PC-9 (cell line): Measurements from ENCODE around the gene PLEKHH2. TPM values are rescaled to one million over a fixed set of nuclear protein-coding genes. Genes with fewer than 3 reads are reported as not detected.
A peak's percentile ranks its signal among the peaks of the same experiment; 100 is the strongest.

Source experiments
- BruUV-seq: library from RNA; stranded (reverse); fragments of 400-500 nt; replicated peaks from 2 replicates; lab custom pipeline; 2021; lab: Mats Ljungman, UMichigan
- CTCF ChIA-PET: fragments of 300-600 bp; sonication (Branson Sonifier 250); formaldehyde crosslinking; loops from one replicate; lab custom pipeline; 2022; ENCODE audit warnings: antibody characterized with exemption; lab: Charles Lee
- POLR2A ChIA-PET: fragments of 300-600 bp; sonication (Branson Sonifier 250); formaldehyde crosslinking; loops from one replicate; lab custom pipeline; 2022; ENCODE audit warnings: antibody characterized with exemption; ENCODE audit not compliant: unreplicated experiment; lab: Charles Lee
- DNase-seq, 2 experiments: peaks; one replicate each; pipeline versions ENCODE4 v3.0.0 to v3.0.0-alpha.2; 2015 to 2022; ENCODE audit warnings: mixed read lengths in 1 of 2
- H2AFZ ChIP-seq: fragments of 200-600 bp; sonication (generic); 2 replicates; pipeline ENCODE4 v1.8.1; 2017; ENCODE audit warnings: antibody characterized with exemption
- H3F3A ChIP-seq: fragments of 200-600 bp; sonication (generic); 2 replicates; pipeline ENCODE4 v1.8.1; 2017; ENCODE audit warnings: antibody characterized with exemption, mild to moderate bottlenecking, low read depth; ENCODE audit not compliant: insufficient read depth
- H3K27ac ChIP-seq: fragments of 200-600 bp; sonication (generic); 2 replicates; pipeline ENCODE4 v1.6.1; 2016; ENCODE audit warnings: mixed run types
- H3K27me3 ChIP-seq: fragments of 200-600 bp; sonication (generic); 2 replicates; pipeline ENCODE4 v1.6.1; 2016; ENCODE audit warnings: low read depth, mixed run types; ENCODE audit not compliant: insufficient read depth
- H3K36me3 ChIP-seq: fragments of 200-600 bp; sonication (generic); 2 replicates; pipeline ENCODE4 v1.6.1; 2016; ENCODE audit warnings: low read depth, mixed run types
- H3K4me1 ChIP-seq: fragments of 200-600 bp; sonication (generic); replicated peaks from 2 replicates; pipeline ENCODE4 v1.6.1; 2016; ENCODE audit warnings: mixed run types; ENCODE audit not compliant: insufficient read depth
- H3K4me2 ChIP-seq: fragments of 200-600 bp; sonication (generic); 2 replicates; pipeline ENCODE4 v1.6.1; 2017; ENCODE audit warnings: mixed run types
- H3K4me3 ChIP-seq: fragments of 200-600 bp; sonication (generic); 2 replicates; pipeline ENCODE4 v1.6.1; 2016; ENCODE audit warnings: mixed run types
- H3K79me2 ChIP-seq: fragments of 200-600 bp; sonication (generic); 2 replicates; pipeline ENCODE4 v1.6.1; 2017; ENCODE audit warnings: low read depth, mixed run types
- H3K9me2 ChIP-seq: fragments of 200-600 bp; sonication (generic); 2 replicates; pipeline ENCODE4 v1.8.1; 2017; ENCODE audit warnings: mild to moderate bottlenecking; ENCODE audit not compliant: insufficient read depth
- H3K9me3 ChIP-seq: fragments of 200-600 bp; sonication (generic); 2 replicates; pipeline ENCODE4 v1.8.1; 2016; ENCODE audit warnings: low read depth; ENCODE audit not compliant: insufficient read depth
- H4K20me1 ChIP-seq: fragments of 200-600 bp; sonication (generic); 2 replicates; pipeline ENCODE4 v1.8.1; 2017; ENCODE audit not compliant: insufficient read depth
- CTCF ChIP-seq: fragments of 200-600 bp; sonication (generic); conservative IDR thresholded peaks from 2 replicates; pipeline ENCODE4 v1.6.1; 2017; ENCODE audit warnings: mixed run types, antibody characterized with exemption, mild to moderate bottlenecking, moderate library complexity
- EZH2 ChIP-seq: fragments of 200-600 bp; sonication (generic); IDR thresholded peaks from 2 replicates; pipeline ENCODE4 v1.8.0; 2017; ENCODE audit warnings: antibody characterized with exemption, low read depth
- intact Hi-C: fragments of 100-400 bp; cut with micrococcal nuclease; formaldehyde crosslinking; loops from one replicate; pipeline ENCODE4 v1.10.0; 2022; ENCODE audit not compliant: unreplicated experiment
- total RNA-seq: library from RNA; stranded (reverse); gene quantifications from 2 replicates; pipeline ENCODE4 v1.2.3, GENCODE V29; 2021

Gene PLEKHH2
- total RNA-seq, 1 experiment from 2014 or later = 1.6 TPM

DNA sequence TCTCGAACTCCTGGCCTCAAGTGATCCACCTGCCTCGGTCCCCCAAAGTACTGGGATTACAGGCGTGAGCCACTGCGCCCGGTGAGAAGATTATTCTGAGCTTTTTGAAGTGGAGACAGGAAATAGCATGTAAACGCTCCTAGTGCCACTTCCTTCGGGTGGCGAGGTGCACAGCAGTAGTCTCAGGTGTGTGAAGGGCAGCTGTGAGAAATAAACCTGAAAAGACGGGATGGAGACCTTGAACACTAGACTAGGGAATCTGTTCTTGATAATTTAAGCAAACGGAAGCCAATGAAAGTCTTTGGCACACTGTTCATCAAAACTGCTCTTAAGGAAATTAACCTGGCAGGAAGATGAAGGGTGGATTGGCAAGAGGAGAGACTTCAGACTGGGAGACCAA lies 439 bp upstream of the PLEKHH2 start:
- no peak for DNase-seq
- ChIA-PET POLR2A (no interaction called here), CTCF (interaction anchor here (0.6 to 0.9 kb wide), 2 partner anchors 58 to 756 kb away, joined by 3 to 18 read pairs; no protein-coding TSS in a partner anchor)
- no TSS peak for BruUV-seq
- no peak for TF ChIP-seq EZH2
- Histone ChIP-seq H3K27ac (no peak overlapping the region), H3K4me2 (peak overlapping the region; percentile 92), H3K9me3 (no peaks in the 10 kb centered on the region), H3K27me3 (peaks cover 7% of the 10 kb centered on the region; the same call in 1 of the 2 replicates), H3K4me3 (peak overlapping the region; percentile 68), H3K4me1 (peaks cover 25% of the 10 kb centered on the region), H2AFZ (peak overlapping the region; percentile 92), H3K36me3 (no peaks in the 10 kb centered on the region), H3K9me2 (no peaks in the 10 kb centered on the region), H3F3A (peaks cover 18% of the 10 kb centered on the region), H3K79me2 (no peaks in the 10 kb centered on the region), H4K20me1 (no peaks in the 10 kb centered on the region; the same call in 1 of the 2 replicates)
- intact Hi-C loops = loop anchor here (1.0 kb wide), 1 partner anchor 138 kb away; the partner anchor contains the start of gene DYNC2LI1

- Histone ChIP-seq H3K4me3 (no peak overlapping the region), H3K27me3 (peaks cover 6% of the 10 kb centered on the region; the same call in 1 of the 2 replicates), H3F3A (no peaks in the 10 kb centered on the region), H3K9me2 (no peaks in the 10 kb centered on the region), H3K4me1 (no peaks in the 10 kb centered on the region), H3K9me3 (no peaks in the 10 kb centered on the region), H2AFZ (no peak overlapping the region), H3K27ac (no peak overlapping the region), H3K36me3 (no peaks in the 10 kb centered on the region), H3K79me2 (no peaks in the 10 kb centered on the region), H4K20me1 (no peaks in the 10 kb centered on the region; the same call in 1 of the 2 replicates), H3K4me2 (no peak overlapping the region)
- DNase-seq = no peak
- POLR2A ChIA-PET = no interaction called here
- no TSS peak for BruUV-seq
- intact Hi-C loops = no loop called here
- CTCF ChIA-PET = no interaction called here
- TF ChIP-seq EZH2 (no peak), CTCF (no peak)
Observed at GRCh38 chr2:43642363-43642762, 5.3 kb downstream of the PLEKHH2 start.

GRCh38 chr2:43643680-43644079 lies 6.6 kb downstream of the PLEKHH2 start:
- H2AFZ ChIP-seq = no peak overlapping the region; the same call in 1 of the 2 replicates
- H3K4me2 ChIP-seq = no peak overlapping the region
- ChIA-PET POLR2A (no interaction called here), CTCF (no interaction called here)
- H4K20me1 ChIP-seq = no peaks in the 10 kb centered on the region; the same call in 1 of the 2 replicates
- H3K4me1 ChIP-seq = no peaks in the 10 kb centered on the region
- intact Hi-C loops = no loop called here
- no peaks in the 10 kb centered on the region for H3F3A ChIP-seq
- no TSS peak for BruUV-seq
- H3K9me2 ChIP-seq = no peaks in the 10 kb centered on the region
- no peak for TF ChIP-seq CTCF
- TF ChIP-seq EZH2 = no peak
- H3K27ac ChIP-seq = no peak overlapping the region
- no peaks in the 10 kb centered on the region for H3K36me3 ChIP-seq
- H3K4me3 ChIP-seq = no peak overlapping the region
- H3K9me3 ChIP-seq = no peaks in the 10 kb centered on the region
- H3K79me2 ChIP-seq = no peaks in the 10 kb centered on the region
- H3K27me3 ChIP-seq = no peaks in the 10 kb centered on the region
- DNase-seq = no peak
